ENCODE measurements around the gene BMP7. TPM values are rescaled to one million over a fixed set of nuclear protein-coding genes. Genes with fewer than 3 reads are reported as not detected.
A peak's percentile ranks its signal among the peaks of the same experiment; 100 is the strongest.

BMP7 gene
- total RNA-seq, 4 donors from 2014 or later: under 0.01 to 13.3 (median 0.36) TPM

DNA sequence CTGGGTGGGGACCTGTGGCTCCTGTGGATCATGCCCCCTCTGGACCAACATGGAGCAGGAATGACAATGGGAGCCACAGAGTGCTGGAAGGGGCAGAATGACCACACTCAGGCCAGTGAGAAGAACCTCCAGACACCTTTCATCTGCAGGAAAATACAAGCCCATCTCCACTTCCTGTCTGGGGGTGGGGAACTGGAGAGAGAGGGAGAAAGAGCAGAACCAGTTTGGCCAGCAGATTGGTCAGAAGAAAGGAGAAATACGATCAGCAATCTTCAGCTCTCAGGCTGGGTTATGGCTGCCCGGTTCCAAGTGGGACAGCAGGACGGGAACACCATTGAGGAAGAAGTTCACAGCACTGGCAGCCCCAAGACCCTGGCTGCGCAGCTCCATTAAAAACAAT lies 37.0 kb downstream of the BMP7 start:
- Histone ChIP-seq H3K27ac (no peak overlapping the region), H3K27me3 (no peaks in the 10 kb centered on the region), H3K9me3 (no peaks in the 10 kb centered on the region), H3K4me3 (no peak overlapping the region), H3K4me1 (no peaks in the 10 kb centered on the region), H3K36me3 (no peaks in the 10 kb centered on the region)
- TF ChIP-seq, protein P1, sequence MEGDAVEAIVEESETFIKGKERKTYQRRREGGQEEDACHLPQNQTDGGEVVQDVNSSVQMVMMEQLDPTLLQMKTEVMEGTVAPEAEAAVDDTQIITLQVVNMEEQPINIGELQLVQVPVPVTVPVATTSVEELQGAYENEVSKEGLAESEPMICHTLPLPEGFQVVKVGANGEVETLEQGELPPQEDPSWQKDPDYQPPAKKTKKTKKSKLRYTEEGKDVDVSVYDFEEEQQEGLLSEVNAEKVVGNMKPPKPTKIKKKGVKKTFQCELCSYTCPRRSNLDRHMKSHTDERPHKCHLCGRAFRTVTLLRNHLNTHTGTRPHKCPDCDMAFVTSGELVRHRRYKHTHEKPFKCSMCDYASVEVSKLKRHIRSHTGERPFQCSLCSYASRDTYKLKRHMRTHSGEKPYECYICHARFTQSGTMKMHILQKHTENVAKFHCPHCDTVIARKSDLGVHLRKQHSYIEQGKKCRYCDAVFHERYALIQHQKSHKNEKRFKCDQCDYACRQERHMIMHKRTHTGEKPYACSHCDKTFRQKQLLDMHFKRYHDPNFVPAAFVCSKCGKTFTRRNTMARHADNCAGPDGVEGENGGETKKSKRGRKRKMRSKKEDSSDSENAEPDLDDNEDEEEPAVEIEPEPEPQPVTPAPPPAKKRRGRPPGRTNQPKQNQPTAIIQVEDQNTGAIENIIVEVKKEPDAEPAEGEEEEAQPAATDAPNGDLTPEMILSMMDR (IDR thresholded peaks at IDR 0.05): no peak
- no peak for TF ChIP-seq POLR2A (IDR thresholded peaks at IDR 0.05)
- no peak for DNase-seq
- intact Hi-C loops (cut with DNase I; ENCODE audit: low total_unique reads): no loop called here

DNA sequence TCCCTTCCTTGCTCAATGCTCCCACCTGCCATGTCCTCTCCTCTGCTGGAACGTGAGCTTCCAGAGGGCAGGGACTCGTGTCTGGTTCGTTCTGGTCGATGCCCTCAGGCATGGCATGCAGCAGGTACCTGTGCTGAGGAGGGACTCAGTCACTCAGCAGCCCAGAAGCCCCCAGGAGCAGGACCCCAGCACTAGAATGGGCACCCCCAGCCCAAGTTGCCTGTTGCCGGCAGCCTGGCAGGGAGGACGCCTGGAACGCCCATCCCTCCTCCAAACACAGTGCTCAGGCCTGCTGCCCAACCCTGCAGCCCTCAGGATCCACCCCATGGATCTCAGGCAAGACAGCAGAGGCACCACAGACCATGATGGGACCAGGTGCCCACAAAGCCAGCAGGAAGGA lies 40.6 kb downstream of the BMP7 start:
- intact Hi-C loops (cut with DNase I; ENCODE audit: low total_unique reads): no loop called here
- Histone ChIP-seq H3K27me3 (no peaks in the 10 kb centered on the region), H3K36me3 (no peaks in the 10 kb centered on the region), H3K4me1 (no peaks in the 10 kb centered on the region), H3K9me3 (no peaks in the 10 kb centered on the region), H3K4me3 (no peak overlapping the region), H3K27ac (no peak overlapping the region)
- no peak for DNase-seq
- no peak for TF ChIP-seq POLR2A (IDR thresholded peaks at IDR 0.05)
- TF ChIP-seq, protein P1 (IDR thresholded peaks at IDR 0.05): no peak

DNA sequence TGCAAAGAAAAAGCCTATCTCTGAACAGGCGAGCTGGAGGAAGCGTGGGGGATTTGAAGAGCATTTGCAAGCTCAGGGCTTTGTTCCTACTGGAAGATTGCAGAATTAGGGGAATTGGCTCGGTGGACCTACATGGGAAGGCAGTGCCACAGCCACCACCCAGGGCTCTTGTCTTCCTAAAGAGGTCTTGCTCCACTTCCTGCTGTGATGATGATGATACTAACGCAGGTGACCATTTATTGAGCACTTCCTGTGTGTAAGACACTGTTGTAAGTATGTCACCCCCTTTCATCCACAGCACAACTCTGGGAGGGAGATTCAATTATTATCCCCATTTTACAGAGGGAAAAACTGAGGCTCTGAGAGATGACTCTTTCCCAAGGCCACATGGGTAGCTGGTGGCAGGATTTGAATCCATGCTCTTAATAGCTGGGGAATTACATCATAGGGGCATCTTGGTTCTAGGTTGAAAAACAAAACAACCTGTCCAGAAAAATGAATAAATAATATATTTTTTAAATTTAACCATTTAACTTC lies 41.2 kb downstream of the BMP7 start:
- Histone ChIP-seq H3K4me3 (no peak overlapping the region), H3K27ac (no peak overlapping the region), H3K9me3 (no peaks in the 10 kb centered on the region), H3K27me3 (no peaks in the 10 kb centered on the region), H3K4me1 (no peaks in the 10 kb centered on the region), H3K36me3 (no peaks in the 10 kb centered on the region)
- TF ChIP-seq POLR2A (IDR thresholded peaks at IDR 0.05): no peak
- TF ChIP-seq, protein P1 (IDR thresholded peaks at IDR 0.05): no peak
- intact Hi-C loops (cut with DNase I; ENCODE audit: low total_unique reads): no loop called here
- no peak for DNase-seq

DNA sequence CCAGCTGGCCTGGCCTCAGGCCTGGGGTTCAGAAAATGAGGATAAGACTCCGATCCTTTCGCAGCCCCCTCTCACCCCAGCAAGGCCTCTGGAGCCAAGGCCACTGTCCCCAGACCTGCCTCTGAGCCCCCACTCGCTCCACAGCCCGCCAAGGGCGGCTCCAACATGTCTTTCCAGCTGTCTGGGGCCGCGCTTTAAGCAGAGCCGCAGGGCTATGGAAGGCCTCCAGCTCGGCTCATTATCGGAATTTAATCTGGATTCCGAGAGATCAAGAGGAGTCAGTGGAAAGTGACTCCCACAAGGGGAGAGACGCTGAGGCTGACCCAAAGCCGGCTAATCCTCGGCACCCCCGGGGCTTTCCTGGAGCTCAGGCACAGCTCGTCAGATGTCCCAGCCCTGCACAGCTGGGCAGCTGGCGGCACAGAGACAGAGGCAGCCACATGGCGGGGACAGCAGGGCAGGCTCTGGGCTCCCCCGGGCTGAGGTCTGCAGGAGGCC lies 41.8 kb downstream of the BMP7 start:
- Histone ChIP-seq H3K27me3 (no peaks in the 10 kb centered on the region), H3K4me1 (no peaks in the 10 kb centered on the region), H3K36me3 (no peaks in the 10 kb centered on the region), H3K4me3 (no peak overlapping the region), H3K9me3 (no peaks in the 10 kb centered on the region), H3K27ac (no peak overlapping the region)
- no peak for TF ChIP-seq POLR2A (IDR thresholded peaks at IDR 0.05)
- TF ChIP-seq, protein P1 (IDR thresholded peaks at IDR 0.05): no peak
- intact Hi-C loops (cut with DNase I; ENCODE audit: low total_unique reads): no loop called here
- no peak for DNase-seq

DNA sequence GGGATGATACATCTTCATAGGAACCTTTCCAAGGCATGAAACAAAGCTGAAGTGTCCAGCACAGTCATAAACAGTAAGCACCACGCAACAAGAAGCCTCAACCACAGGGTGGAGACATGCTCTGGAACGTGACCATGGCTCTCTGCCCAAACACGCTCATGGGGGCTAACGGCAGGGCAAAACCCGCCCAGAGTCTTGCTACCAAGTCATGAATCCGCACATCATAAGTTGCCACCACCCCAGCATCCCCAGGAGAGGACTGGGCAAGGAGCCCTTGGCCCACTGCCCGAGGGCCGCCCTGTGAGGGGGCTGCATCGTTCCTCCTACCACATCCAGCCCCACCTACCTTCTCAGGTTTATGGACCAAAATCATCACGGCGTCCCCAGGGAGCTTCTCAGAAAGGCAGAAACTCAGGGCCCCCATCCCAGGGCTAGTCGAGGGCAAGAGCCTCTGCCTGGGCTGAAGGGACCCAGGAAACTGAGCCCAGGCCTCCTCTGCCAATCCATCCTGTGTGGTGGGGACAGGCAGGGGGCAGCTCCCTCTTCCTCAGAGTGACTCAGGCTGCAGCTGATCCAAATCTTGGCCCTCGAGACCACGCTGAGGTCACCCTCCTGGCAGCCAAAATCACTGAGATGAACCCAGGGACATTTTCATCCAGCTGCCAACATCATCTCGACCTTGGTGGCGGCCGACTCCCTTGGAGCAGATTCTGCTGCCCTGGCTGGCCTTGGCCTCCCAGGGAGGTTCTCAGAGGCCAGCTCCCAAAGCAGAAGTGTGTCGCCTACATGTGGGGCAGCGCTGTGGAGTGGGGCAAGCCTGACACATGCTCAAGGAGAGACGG lies 42.6 kb downstream of the BMP7 start:
- Histone ChIP-seq H3K27ac (no peak overlapping the region), H3K4me3 (no peak overlapping the region), H3K27me3 (no peaks in the 10 kb centered on the region), H3K4me1 (no peaks in the 10 kb centered on the region), H3K36me3 (no peaks in the 10 kb centered on the region), H3K9me3 (no peaks in the 10 kb centered on the region)
- TF ChIP-seq, protein P1 (IDR thresholded peaks at IDR 0.05): no peak
- TF ChIP-seq POLR2A (IDR thresholded peaks at IDR 0.05): no peak
- DNase-seq: peak in 1 of 2 donors; percentile 31
- intact Hi-C loops (cut with DNase I; ENCODE audit: low total_unique reads): no loop called here

All from uterus (tissue), 4 donors.